ENCODE measurements around the gene NEUROD2.

DNA sequence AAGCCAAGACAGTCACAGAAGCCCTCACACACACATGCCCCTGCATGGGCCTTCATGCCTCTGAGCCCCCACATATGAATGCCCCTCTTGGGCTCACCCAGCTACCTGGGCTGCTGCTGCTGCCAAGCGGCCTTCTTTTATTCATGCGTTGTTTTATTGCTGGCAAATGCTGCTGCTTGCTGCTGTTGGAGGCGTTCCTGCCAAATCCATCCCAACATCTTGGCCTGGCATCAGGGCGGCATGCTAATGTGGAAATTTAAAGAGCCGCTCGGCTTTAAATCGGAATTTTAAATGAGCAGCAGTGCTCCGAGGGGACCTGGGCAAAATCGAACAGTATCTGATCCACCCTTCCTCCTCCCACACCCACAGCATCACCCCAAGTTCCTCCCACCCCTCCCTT lies 39.0 kb downstream of the NEUROD2 start:
- no peak for TF ChIP-seq POLR2A (IDR thresholded peaks at IDR 0.05)
- TF ChIP-seq, protein P1, sequence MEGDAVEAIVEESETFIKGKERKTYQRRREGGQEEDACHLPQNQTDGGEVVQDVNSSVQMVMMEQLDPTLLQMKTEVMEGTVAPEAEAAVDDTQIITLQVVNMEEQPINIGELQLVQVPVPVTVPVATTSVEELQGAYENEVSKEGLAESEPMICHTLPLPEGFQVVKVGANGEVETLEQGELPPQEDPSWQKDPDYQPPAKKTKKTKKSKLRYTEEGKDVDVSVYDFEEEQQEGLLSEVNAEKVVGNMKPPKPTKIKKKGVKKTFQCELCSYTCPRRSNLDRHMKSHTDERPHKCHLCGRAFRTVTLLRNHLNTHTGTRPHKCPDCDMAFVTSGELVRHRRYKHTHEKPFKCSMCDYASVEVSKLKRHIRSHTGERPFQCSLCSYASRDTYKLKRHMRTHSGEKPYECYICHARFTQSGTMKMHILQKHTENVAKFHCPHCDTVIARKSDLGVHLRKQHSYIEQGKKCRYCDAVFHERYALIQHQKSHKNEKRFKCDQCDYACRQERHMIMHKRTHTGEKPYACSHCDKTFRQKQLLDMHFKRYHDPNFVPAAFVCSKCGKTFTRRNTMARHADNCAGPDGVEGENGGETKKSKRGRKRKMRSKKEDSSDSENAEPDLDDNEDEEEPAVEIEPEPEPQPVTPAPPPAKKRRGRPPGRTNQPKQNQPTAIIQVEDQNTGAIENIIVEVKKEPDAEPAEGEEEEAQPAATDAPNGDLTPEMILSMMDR (IDR thresholded peaks at IDR 0.05) = no peak
